GM18861 (cell line): Measurements from ENCODE around the gene CAMK2D.
"Not testable (repeated sequence)": the region's sequence is repeated elsewhere in the genome, so short reads cannot be mapped to it uniquely, and the experiment has no call there.

ENCODE experiments used
- ATAC-seq: cut with Tn5 transposase; IDR thresholded peaks from one replicate; pipeline ENCODE4 v1.9.1; 2021; ENCODE audit not compliant: unreplicated experiment

Gene CAMK2D

DNA sequence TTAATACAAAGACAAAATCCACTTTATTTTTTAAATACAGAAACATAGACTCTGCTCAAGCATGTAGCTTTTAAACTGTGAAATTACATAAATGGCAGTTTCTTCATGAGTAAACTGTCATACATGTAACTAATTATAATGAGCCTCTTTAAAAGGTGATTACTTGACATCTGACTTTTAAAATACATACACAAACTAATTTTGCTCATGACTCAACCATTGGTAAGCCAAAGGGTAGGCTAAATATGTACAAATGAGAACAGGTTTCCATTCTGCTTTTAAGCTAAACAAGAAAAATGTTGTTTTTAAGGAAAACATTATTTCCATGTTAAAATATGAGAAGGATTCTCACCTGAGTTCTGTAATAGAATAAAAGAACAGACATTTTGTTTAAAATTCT, 27.9 kb downstream of the CAMK2D start:
- no peak for ATAC-seq

GRCh38 chr4:113732967-113733527, 28.5 kb downstream of the CAMK2D start:
- no peak for ATAC-seq

DNA sequence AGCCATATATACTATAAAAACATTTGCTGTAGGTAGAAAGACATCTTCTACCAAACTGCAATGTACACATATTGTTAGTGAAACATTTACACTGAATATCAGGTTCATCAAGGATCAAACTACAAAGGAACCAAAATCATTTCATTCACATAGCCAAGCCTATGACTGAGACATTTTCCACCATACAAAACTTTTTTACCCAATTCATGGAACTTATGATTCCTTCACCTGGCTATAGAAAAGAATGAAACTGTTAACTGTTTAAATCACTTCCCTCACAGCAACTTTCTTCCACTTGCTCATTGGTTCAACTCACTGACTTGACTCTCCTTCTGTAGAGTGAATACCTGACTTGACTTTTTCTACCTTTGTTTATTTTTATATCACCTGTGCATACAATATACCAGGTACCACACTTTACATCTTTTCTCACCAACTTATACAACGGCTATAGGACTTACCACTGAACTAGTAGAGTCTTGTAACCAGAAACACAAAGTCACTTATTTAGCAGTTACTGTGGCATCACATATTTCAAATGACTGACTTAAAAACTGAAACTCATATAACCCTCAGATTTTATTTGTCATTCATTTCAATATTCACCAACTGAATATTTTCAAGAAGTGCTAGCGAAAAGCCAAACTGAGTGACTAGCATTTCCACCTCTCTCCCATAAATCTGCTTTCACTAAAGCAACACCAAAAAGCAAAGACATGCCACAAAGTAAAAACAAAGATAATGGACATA, 30.9 kb downstream of the CAMK2D start:
- ATAC-seq: no peak

- ATAC-seq: no peak
Observed at GRCh38 chr4:113727802-113728201, 33.7 kb downstream of the CAMK2D start.

DNA sequence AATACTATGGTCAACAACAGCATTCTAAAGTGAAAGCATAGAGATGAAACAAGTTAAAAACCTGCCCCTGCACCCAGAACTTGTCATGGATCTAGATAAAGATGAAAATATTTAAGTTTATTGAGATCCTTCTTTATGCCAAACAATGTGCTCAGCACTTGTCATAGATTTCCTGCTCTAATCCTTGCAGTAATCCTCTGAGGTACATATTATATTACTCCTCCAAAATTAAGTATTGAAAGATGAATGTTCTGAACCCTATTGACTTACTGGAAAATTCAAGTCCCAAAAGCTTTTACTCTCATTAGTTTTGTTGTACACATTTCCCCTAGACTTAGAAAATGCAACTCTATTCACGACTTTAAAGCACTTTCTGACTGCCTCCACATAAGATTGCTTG, 35.6 kb downstream of the CAMK2D start:
- ATAC-seq: no peak

GRCh38 chr4:113718252-113718651, 43.3 kb downstream of the CAMK2D start:
- no peak for ATAC-seq

- ATAC-seq: no peak
Observed at GRCh38 chr4:113711883-113712662, 49.5 kb downstream of the CAMK2D start.

DNA sequence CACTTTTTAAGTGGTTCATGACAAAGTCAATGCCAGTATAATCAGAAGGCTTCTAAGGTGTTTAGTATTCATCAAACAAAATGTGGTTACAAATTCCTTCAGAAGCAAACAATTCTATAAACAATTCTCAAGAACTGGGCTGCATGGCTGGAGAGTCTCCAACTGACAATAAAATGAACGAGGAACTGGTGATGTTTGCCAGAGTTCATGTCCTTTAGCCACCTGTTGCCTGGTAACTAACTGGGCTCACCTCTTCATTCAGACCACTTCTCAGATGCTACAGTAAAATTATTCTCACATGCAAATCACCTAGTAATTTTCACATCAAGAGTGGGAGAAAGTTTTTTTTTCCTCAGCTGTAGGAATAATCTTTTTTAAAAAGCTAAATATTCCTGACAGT, 53.3 kb downstream of the CAMK2D start:
- ATAC-seq: peak; percentile 61

DNA sequence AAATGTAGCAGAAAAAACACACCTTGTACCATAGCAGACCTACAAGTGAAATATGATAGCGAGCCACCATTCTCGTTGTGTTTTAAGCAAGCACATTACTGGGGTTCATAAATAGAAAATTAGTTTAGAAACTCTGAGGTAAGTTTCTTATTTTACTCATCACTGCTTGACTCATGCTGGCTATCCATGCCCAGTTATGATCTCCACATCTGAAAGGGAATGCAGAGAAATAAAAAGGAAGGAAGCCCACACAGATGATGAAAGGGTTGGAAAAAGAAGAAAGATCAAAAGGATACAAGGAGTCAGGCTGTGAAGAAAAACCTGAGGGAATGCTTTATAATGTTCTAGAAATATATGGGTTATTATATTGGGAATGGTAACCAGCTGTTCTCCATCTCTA, 54.5 kb downstream of the CAMK2D start:
- ATAC-seq: no peak

GRCh38 chr4:113705097-113705496, 56.4 kb downstream of the CAMK2D start:
- ATAC-seq: not testable (repeated sequence)

- not testable (repeated sequence) for ATAC-seq
Observed at GRCh38 chr4:113702596-113702995, 58.9 kb downstream of the CAMK2D start.

DNA sequence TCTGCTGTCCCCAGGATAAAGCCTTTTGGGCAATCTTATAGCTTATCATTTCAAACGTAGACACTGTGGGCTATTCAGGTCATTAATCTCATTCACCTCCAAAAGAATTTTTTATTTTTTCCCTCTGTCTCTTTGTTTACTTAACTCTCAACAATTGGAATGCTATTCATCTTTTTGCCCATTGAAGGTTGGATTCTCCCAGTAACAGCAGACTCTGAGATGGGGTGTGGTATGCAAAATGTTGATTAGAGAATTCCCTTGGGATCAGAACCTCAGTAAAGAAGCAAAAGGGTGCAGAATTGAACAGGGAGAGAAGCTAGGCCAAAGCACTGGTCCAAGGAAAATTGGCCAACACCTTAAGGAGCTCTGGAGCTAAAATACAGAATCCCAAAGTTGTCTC, 60.4 kb downstream of the CAMK2D start:
- ATAC-seq: no peak

- ATAC-seq: no peak
Observed at GRCh38 chr4:113700602-113701150, 60.9 kb downstream of the CAMK2D start.

DNA sequence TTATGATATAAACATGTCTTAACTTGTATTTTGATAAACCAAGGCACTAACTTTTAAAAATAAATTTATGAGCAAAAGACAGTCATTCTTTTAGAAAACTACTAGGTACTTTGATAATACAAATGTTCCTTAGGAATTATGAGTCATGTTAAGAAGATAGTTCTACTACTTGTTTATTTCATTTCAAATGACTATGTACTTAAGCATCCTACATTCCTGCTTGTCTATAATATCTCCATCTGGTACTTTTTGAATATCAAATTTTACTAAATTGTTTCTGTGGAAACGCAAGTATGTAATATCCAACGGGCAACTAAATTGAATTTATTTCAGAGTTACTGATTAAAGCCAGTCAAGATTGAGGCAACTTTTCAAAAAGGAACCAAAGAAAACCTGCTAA, 61.8 kb downstream of the CAMK2D start:
- ATAC-seq: no peak

GRCh38 chr4:113697429-113697828, 64.1 kb downstream of the CAMK2D start:
- ATAC-seq: no peak

DNA sequence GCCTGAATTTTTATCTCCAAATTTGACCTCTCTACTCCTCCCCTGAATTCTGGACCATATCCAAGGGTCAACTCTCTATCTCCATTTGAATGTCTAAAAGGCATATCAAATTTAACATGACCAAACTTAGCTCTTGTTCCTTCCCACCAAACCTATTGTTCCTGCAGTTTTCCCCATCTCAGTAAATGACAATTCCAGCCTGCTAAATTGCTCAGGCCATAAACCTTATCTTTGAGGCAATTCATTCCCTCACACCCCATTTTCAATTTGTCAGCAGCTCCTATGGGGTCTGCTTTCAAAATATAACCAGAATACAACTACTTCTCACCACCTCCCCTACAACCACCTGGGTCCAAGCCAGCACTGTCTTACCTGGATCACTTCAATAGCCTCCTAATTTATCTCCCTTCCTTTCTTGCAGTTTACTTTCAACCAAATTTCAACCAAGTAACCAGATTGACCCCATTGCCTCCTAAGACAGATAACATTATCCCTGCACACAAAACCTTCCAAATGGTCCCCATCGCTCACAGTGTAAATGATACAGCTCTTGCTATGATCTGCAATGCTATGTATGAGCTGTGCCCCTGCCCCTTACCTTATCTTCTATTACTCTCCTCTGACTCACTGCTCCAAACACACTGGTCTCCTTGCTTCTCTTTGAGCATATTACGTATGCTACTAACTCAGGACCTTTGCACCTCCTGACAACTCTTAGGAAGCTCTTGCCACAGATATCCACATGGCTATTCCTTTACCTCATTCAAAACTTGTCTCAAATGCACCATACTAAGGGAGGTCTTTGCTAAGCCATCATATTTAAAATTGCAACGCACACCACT, 66.0 kb downstream of the CAMK2D start:
- no peak for ATAC-seq

DNA sequence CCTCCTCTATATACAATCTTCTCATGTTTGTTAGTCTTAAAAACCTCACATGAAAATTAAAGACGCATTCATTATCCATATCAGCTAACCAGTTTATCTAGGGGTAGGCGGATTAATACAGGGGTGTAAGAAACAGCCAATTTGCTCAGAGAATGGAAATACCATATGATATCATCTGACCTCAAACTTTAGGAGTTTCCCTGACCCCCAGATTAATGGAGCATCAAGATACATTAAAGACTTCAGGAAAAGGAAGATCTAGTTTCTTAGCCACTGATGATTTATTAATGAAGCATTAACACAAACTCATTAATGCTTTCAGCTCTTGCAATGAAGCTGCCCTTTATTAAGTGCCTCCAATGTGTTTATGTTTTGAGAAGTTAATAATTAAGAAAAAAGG, 67.5 kb downstream of the CAMK2D start:
- no peak for ATAC-seq

- peak; percentile 86 for ATAC-seq
Observed at GRCh38 chr4:113692809-113693411, 68.6 kb downstream of the CAMK2D start.

GRCh38 chr4:113691676-113692075, 69.9 kb downstream of the CAMK2D start:
- ATAC-seq: no peak

DNA sequence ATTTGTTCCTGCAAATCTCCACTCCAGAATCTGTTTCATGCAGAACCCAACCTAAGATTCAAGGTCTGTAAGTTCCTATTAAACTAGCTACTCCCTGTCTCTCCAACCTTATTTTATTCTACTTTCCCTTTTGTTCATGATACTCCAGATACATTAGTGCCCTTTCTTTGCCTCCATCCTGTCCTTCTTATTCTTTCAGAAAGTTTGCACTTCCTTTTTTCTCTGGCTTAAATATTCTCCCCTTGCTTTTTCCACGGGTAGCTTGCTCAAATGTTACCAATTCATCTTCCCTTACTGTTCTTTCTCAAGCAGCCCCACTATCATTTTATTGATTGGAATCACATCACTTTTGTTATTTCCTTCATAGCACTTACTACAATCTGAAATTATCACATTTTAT, 72.1 kb downstream of the CAMK2D start:
- ATAC-seq: no peak
